Activated naive CD4-positive, alpha-beta T cell treated with anti-CD3 and anti-CD28 coated beads for 36 hours (primary cell): ENCODE results near the gene ITGA1. TPM values are rescaled to one million over a fixed set of nuclear protein-coding genes. Genes with fewer than 3 reads are reported as not detected.

Experiments
- CTCF ChIA-PET: fragments of 350-600 bp; sonication (Branson Sonifier 250); formaldehyde crosslinking; loops from one replicate; lab custom pipeline; 2021; ENCODE audit warnings: antibody characterized with exemption; lab: Charles Lee
- DNase-seq: peaks from one replicate; pipeline ENCODE4 v3.0.0-alpha.2; 2020
- H3K27ac Mint-ChIP-seq: one replicate; pipeline ENCODE4 v1.8.0; 2021; ENCODE audit warnings: mild to moderate bottlenecking, mixed read lengths
- H3K27me3 Mint-ChIP-seq: one replicate; pipeline ENCODE4 v1.8.0; 2021; ENCODE audit warnings: low read depth, mixed read lengths
- H3K36me3 Mint-ChIP-seq: one replicate; pipeline ENCODE4 v1.8.0; 2021; ENCODE audit warnings: low read depth, mixed read lengths
- H3K4me1 Mint-ChIP-seq: one replicate; pipeline ENCODE4 v1.8.0; 2021; ENCODE audit warnings: low read depth, mixed read lengths
- H3K4me3 Mint-ChIP-seq: one replicate; pipeline ENCODE4 v1.8.0; 2021; ENCODE audit warnings: mild to moderate bottlenecking, moderate library complexity, mixed read lengths
- H3K9me3 Mint-ChIP-seq: one replicate; pipeline ENCODE4 v1.8.0; 2021; ENCODE audit warnings: mixed read lengths
- intact Hi-C: fragments of 100-400 bp; cut with micrococcal nuclease; formaldehyde crosslinking; loops from one replicate; pipeline ENCODE4 v1.15.1; 2023
- total RNA-seq, 2 experiments: library from RNA; stranded (reverse); gene quantifications; one replicate each; pipeline ENCODE4 v1.2.3, GENCODE V29; 2021

Gene ITGA1
- total RNA-seq, 2 experiments from 2014 or later, result 0.69 to 1.2 TPM

- H3K4me3 Mint-ChIP-seq, result no peak overlapping the region
- no peak overlapping the region for H3K27ac Mint-ChIP-seq
- H3K27me3 Mint-ChIP-seq, result no peaks in the 10 kb centered on the region
- H3K36me3 Mint-ChIP-seq, result no peaks in the 10 kb centered on the region
- peaks cover 7% of the 10 kb centered on the region for H3K9me3 Mint-ChIP-seq
- H3K4me1 Mint-ChIP-seq, result peaks cover 12% of the 10 kb centered on the region
- CTCF ChIA-PET, result no interaction called here
- intact Hi-C loops, result no loop called here
- no peak for DNase-seq
Observed at GRCh38 chr5:52757527-52757926, 30.2 kb upstream of the ITGA1 start.

GRCh38 chr5:52758014-52758413 is 29.7 kb upstream of the ITGA1 start:
- intact Hi-C loops, result no loop called here
- DNase-seq, result no peak
- CTCF ChIA-PET, result interaction anchor here (1.8 kb wide), 1 partner anchor 20 kb away, joined by 5 read pairs; no protein-coding TSS in a partner anchor
- peaks cover 12% of the 10 kb centered on the region for H3K4me1 Mint-ChIP-seq
- H3K4me3 Mint-ChIP-seq, result no peak overlapping the region
- peaks cover 7% of the 10 kb centered on the region for H3K9me3 Mint-ChIP-seq
- no peak overlapping the region for H3K27ac Mint-ChIP-seq
- H3K27me3 Mint-ChIP-seq, result no peaks in the 10 kb centered on the region
- no peaks in the 10 kb centered on the region for H3K36me3 Mint-ChIP-seq

GRCh38 chr5:52759331-52759730 is 28.4 kb upstream of the ITGA1 start:
- CTCF ChIA-PET, result interaction anchor here (0.6 to 1.8 kb wide), 2 partner anchors 21 to 154 kb away, joined by 3 to 5 read pairs; no protein-coding TSS in a partner anchor
- H3K27me3 Mint-ChIP-seq, result no peaks in the 10 kb centered on the region
- H3K27ac Mint-ChIP-seq, result no peak overlapping the region
- peaks cover 16% of the 10 kb centered on the region for H3K4me1 Mint-ChIP-seq
- intact Hi-C loops, result no loop called here
- H3K36me3 Mint-ChIP-seq, result peaks cover 1% of the 10 kb centered on the region
- no peak for DNase-seq
- peaks cover 11% of the 10 kb centered on the region for H3K9me3 Mint-ChIP-seq
- H3K4me3 Mint-ChIP-seq, result no peak overlapping the region

GRCh38 chr5:52760695-52761366 is 26.9 kb upstream of the ITGA1 start:
- no peak overlapping the region for H3K4me3 Mint-ChIP-seq
- no peaks in the 10 kb centered on the region for H3K27me3 Mint-ChIP-seq
- DNase-seq, result peak; percentile 70
- H3K4me1 Mint-ChIP-seq, result peaks cover 16% of the 10 kb centered on the region
- H3K36me3 Mint-ChIP-seq, result peaks cover 1% of the 10 kb centered on the region
- H3K9me3 Mint-ChIP-seq, result peaks cover 11% of the 10 kb centered on the region
- CTCF ChIA-PET, result interaction anchor here (0.9 kb wide), 1 partner anchor 21 kb away, joined by 4 read pairs; no protein-coding TSS in a partner anchor
- no peak overlapping the region for H3K27ac Mint-ChIP-seq
- intact Hi-C loops, result loop anchor here (1.0 kb wide), 4 partner anchors 10 to 36 kb away; no protein-coding TSS in a partner anchor

- Mint-ChIP-seq H3K27ac (no peak overlapping the region), H3K27me3 (no peaks in the 10 kb centered on the region), H3K36me3 (peaks cover 1% of the 10 kb centered on the region), H3K9me3 (peaks cover 4% of the 10 kb centered on the region), H3K4me3 (no peak overlapping the region), H3K4me1 (peaks cover 21% of the 10 kb centered on the region)
- intact Hi-C loops, result no loop called here
- DNase-seq, result no peak
- CTCF ChIA-PET, result no interaction called here
Observed at GRCh38 chr5:52767217-52767743, 20.4 kb upstream of the ITGA1 start.

GRCh38 chr5:52767766-52768480 is 19.8 kb upstream of the ITGA1 start:
- Mint-ChIP-seq H3K27ac (no peak overlapping the region), H3K27me3 (no peaks in the 10 kb centered on the region), H3K9me3 (peaks cover 4% of the 10 kb centered on the region), H3K4me3 (no peak overlapping the region), H3K36me3 (peaks cover 1% of the 10 kb centered on the region), H3K4me1 (peaks cover 28% of the 10 kb centered on the region)
- CTCF ChIA-PET, result no interaction called here
- no peak for DNase-seq
- intact Hi-C loops, result no loop called here

- Mint-ChIP-seq H3K4me1 (peaks cover 31% of the 10 kb centered on the region), H3K9me3 (no peaks in the 10 kb centered on the region), H3K27ac (no peak overlapping the region), H3K36me3 (no peaks in the 10 kb centered on the region), H3K4me3 (no peak overlapping the region), H3K27me3 (no peaks in the 10 kb centered on the region)
- DNase-seq, result no peak
- intact Hi-C loops, result no loop called here
- CTCF ChIA-PET, result no interaction called here
Observed at GRCh38 chr5:52769061-52769460, 18.7 kb upstream of the ITGA1 start.

- CTCF ChIA-PET, result interaction anchor here (0.8 to 1.2 kb wide), 2 partner anchors 8 to 139 kb away, joined by 3 to 4 read pairs; no protein-coding TSS in a partner anchor
- intact Hi-C loops, result loop anchor here (5.0 to 10.0 kb wide), 2 partner anchors 237 to 1806 kb away; no protein-coding TSS in a partner anchor
- Mint-ChIP-seq H3K36me3 (no peaks in the 10 kb centered on the region), H3K9me3 (no peaks in the 10 kb centered on the region), H3K27me3 (no peaks in the 10 kb centered on the region), H3K4me3 (no peak overlapping the region), H3K27ac (no peak overlapping the region), H3K4me1 (peaks cover 36% of the 10 kb centered on the region)
- DNase-seq, result no peak
Observed at GRCh38 chr5:52770287-52770939, 17.3 kb upstream of the ITGA1 start.

GRCh38 chr5:52771343-52772039 is 16.2 kb upstream of the ITGA1 start:
- peaks cover 46% of the 10 kb centered on the region for H3K4me1 Mint-ChIP-seq
- DNase-seq, result peak; percentile 63
- H3K9me3 Mint-ChIP-seq, result no peaks in the 10 kb centered on the region
- H3K27ac Mint-ChIP-seq, result no peak overlapping the region
- intact Hi-C loops, result loop anchor here (1.0 to 10.0 kb wide), 6 partner anchors 10 to 1807 kb away; no protein-coding TSS in a partner anchor
- no peak overlapping the region for H3K4me3 Mint-ChIP-seq
- H3K36me3 Mint-ChIP-seq, result no peaks in the 10 kb centered on the region
- H3K27me3 Mint-ChIP-seq, result no peaks in the 10 kb centered on the region
- CTCF ChIA-PET, result interaction anchor here (0.6 to 1.2 kb wide), 4 partner anchors 9 to 177 kb away, joined by 3 to 4 read pairs (median 4); no protein-coding TSS in a partner anchor

GRCh38 chr5:52772668-52773067 is 15.0 kb upstream of the ITGA1 start:
- H3K4me1 Mint-ChIP-seq, result peaks cover 46% of the 10 kb centered on the region
- H3K36me3 Mint-ChIP-seq, result no peaks in the 10 kb centered on the region
- no peak for DNase-seq
- CTCF ChIA-PET, result interaction anchor here (1.2 kb wide), 1 partner anchor 143 kb away, joined by 4 read pairs; no protein-coding TSS in a partner anchor
- no peaks in the 10 kb centered on the region for H3K9me3 Mint-ChIP-seq
- no peak overlapping the region for H3K27ac Mint-ChIP-seq
- no peaks in the 10 kb centered on the region for H3K27me3 Mint-ChIP-seq
- intact Hi-C loops, result loop anchor here (5.0 to 10.0 kb wide), 2 partner anchors 235 to 1808 kb away; no protein-coding TSS in a partner anchor
- H3K4me3 Mint-ChIP-seq, result no peak overlapping the region

GRCh38 chr5:52773342-52773741 is 14.4 kb upstream of the ITGA1 start:
- DNase-seq, result no peak
- peaks cover 41% of the 10 kb centered on the region for H3K4me1 Mint-ChIP-seq
- CTCF ChIA-PET, result interaction anchor here (1.2 kb wide), 1 partner anchor 142 kb away, joined by 4 read pairs; no protein-coding TSS in a partner anchor

More at GRCh38 chr5:52773342-52773741, 14.4 kb upstream of the ITGA1 start:
- Mint-ChIP-seq H3K36me3 (no peaks in the 10 kb centered on the region), H3K27me3 (no peaks in the 10 kb centered on the region), H3K9me3 (no peaks in the 10 kb centered on the region), H3K27ac (no peak overlapping the region), H3K4me3 (no peak overlapping the region)
- intact Hi-C loops, result loop anchor here (5.0 to 10.0 kb wide), 2 partner anchors 234 to 1809 kb away; no protein-coding TSS in a partner anchor
